ENCODE data around the gene FAM98C. TPM values are rescaled to one million over a fixed set of nuclear protein-coding genes. Genes with fewer than 3 reads are reported as not detected.

The FAM98C gene
- polyA plus RNA-seq, 6 donors from 2014 or later = 3.6 to 23.8 (median 14.2) TPM

Other genes with a start within 250 kb of the FAM98C start
- under 1 TPM in 2 of 6 donors, not detected in 4; 0.20 to 0.41 TPM for gene DPF1, start 178.9 kb upstream of the FAM98C start, polyA plus RNA-seq (ENCODE audit: low read depth in 6 of 6)
- gene PPP1R14A, start 146.7 kb upstream of the FAM98C start, polyA plus RNA-seq (ENCODE audit: low read depth in 6 of 6) = 10 to 100 TPM; 25.4 to 88.1 (median 58.8) TPM
- gene SPINT2, start 138.5 kb upstream of the FAM98C start, polyA plus RNA-seq (ENCODE audit: low read depth in 6 of 6) = 100 to 1,000 TPM; 163 to 235 (median 190) TPM
- gene C19orf33, start 98.8 kb upstream of the FAM98C start, polyA plus RNA-seq (ENCODE audit: low read depth in 6 of 6) = 1 to 10 TPM in 3 of 6 donors, not detected in 3; 1.1 to 3.9 (median 1.2) TPM
- 10 to 100 TPM; 19.7 to 33.4 (median 23.2) TPM for gene YIF1B, start 87.1 kb upstream of the FAM98C start, polyA plus RNA-seq (ENCODE audit: low read depth in 6 of 6)
- gene KCNK6, start 83.2 kb upstream of the FAM98C start, polyA plus RNA-seq (ENCODE audit: low read depth in 6 of 6) = 1 to 10 TPM in 2 of 6 donors, under 1 TPM in 4; 0.30 to 1.2 (median 0.70) TPM
- 10 to 100 TPM in 1 of 6 donors, 1 to 10 TPM in 5; 1.2 to 11.1 (median 3.0) TPM for gene CATSPERG, start 67.3 kb upstream of the FAM98C start, polyA plus RNA-seq (ENCODE audit: low read depth in 6 of 6)
- gene PSMD8, start 28.5 kb upstream of the FAM98C start, polyA plus RNA-seq (ENCODE audit: low read depth in 6 of 6) = 100 to 1,000 TPM; 150 to 193 (median 155) TPM
- gene GGN, start 15.1 kb upstream of the FAM98C start, polyA plus RNA-seq (ENCODE audit: low read depth in 6 of 6) = not detected
- not detected for gene SPRED3, start 14.4 kb upstream of the FAM98C start, polyA plus RNA-seq (ENCODE audit: low read depth in 6 of 6)
- gene RASGRP4, start 23.1 kb downstream of the FAM98C start, polyA plus RNA-seq (ENCODE audit: low read depth in 6 of 6) = under 1 TPM in 3 of 6 donors, not detected in 3; 0.27 to 0.60 (median 0.30) TPM
- gene RYR1, start 30.6 kb downstream of the FAM98C start, polyA plus RNA-seq (ENCODE audit: low read depth in 6 of 6) = under 1 TPM in 3 of 6 donors, not detected in 3; 0.01 to 0.04 (median 0.03) TPM
- gene MAP4K1, start 214.9 kb downstream of the FAM98C start, polyA plus RNA-seq (ENCODE audit: low read depth in 6 of 6) = 100 to 1,000 TPM; 119 to 194 (median 138) TPM
- 100 to 1,000 TPM; 307 to 347 (median 330) TPM for gene EIF3K, start 216.1 kb downstream of the FAM98C start, polyA plus RNA-seq (ENCODE audit: low read depth in 6 of 6)
- gene ACTN4, start 244.6 kb downstream of the FAM98C start, polyA plus RNA-seq (ENCODE audit: low read depth in 6 of 6) = 10 to 100 TPM in 4 of 6 donors, 1 to 10 TPM in 2; 6.8 to 15.8 (median 10.6) TPM

Measured in naive B cell (primary cell).